Ovary (tissue), 9 donors: Measurements from ENCODE around the gene KCNK17. TPM values are rescaled to one million over a fixed set of nuclear protein-coding genes. Genes with fewer than 3 reads are reported as not detected.

ENCODE experiments used
- DNase-seq, 5 donors: peaks; one replicate each; pipeline ENCODE4 v3.0.0-alpha.2; 2019 to 2020
- H3K27ac ChIP-seq, 2 donors: fragments of 200-600 bp; one replicate each; pipeline versions ENCODE4 v1.5.1 to v1.8.0; 2019 to 2022
- H3K27me3 ChIP-seq: fragments of 200-600 bp; one replicate; pipeline ENCODE4 v1.8.0; 2022
- H3K36me3 ChIP-seq: fragments of 200-600 bp; sonication (generic); one replicate; pipeline ENCODE4 v1.5.1; 2019
- H3K4me1 ChIP-seq: one replicate; pipeline ENCODE4 v1.8.1; 2013; ENCODE audit warnings: mild to moderate bottlenecking, moderate library complexity; ENCODE audit not compliant: insufficient read depth
- H3K4me3 ChIP-seq: fragments of 200-600 bp; sonication (generic); one replicate; pipeline ENCODE4 v1.5.1; 2017
- H3K9me3 ChIP-seq, 2 donors: fragments of 200-600 bp in 1 of 2; sonication (generic) in 1 of 2; one replicate each; pipeline versions ENCODE4 v1.5.1 to v1.8.1; 2013 to 2019; ENCODE audit warnings: mild to moderate bottlenecking in 1 of 2, moderate library complexity in 1 of 2
- CTCF ChIP-seq, 3 donors: fragments of 450-650 bp in 2 of 3; fragments of 200-600 bp in 1 of 3; IDR thresholded peaks; one replicate each; pipeline versions ENCODE4 v1.5.1 to v1.8.0; 2016 to 2022; ENCODE audit warnings: antibody characterized with exemption in 3 of 3, mild to moderate bottlenecking in 1 of 3
- EP300 ChIP-seq: sonication (generic); formaldehyde crosslinking; IDR thresholded peaks from one replicate; pipeline ENCODE4 v1.6.1; 2017; ENCODE audit warnings: antibody characterized with exemption
- POLR2A ChIP-seq: fragments of 450-650 bp; IDR thresholded peaks from one replicate; pipeline ENCODE4 v1.6.1; 2017; ENCODE audit warnings: antibody characterized with exemption, mild to moderate bottlenecking, moderate library complexity
- WGBS, 3 donors: extraction: QIAGEN DNeasy Blood & Tissue Kit in 1 of 3; methylation state at CpG; one replicate each; pipeline versions ENCODE4 v1.1.5 to v1.1.7; 2013 to 2017; 5-methylcytosine and 5-hydroxymethylcytosine counted together
- intact Hi-C, 4 donors: fragments of 100-400 bp; cut with DNase I; formaldehyde crosslinking; loops; one replicate each; pipeline versions ENCODE4 v1.11.0 to v1.15.1; 2022 to 2023
- polyA plus RNA-seq, 2 donors: library from polyadenylated mRNA; stranded (reverse); fragments of 200-250 nt in 1 of 2; fragments of 350-450 nt in 1 of 2; fragmentation: Illumina TruSeq in 1 of 2; extraction: RNeasy Lipid Tissue Mini Kit (QIAGEN cat#74804) in 1 of 2; gene quantifications; one replicate each; pipeline ENCODE4 v1.2.3, GENCODE V29; 2013 to 2014
- total RNA-seq, 7 donors: library from RNA; depleted of rRNA in 2 of 7; stranded (reverse); fragments of >200 nt in 2 of 7; fragmentation: NEBNext Ultra II Directional in 3 of 7; extraction: Animal tissue kit (Norgen Biotek cat#: 25700) in 3 of 7; gene quantifications; one replicate each; pipeline versions ENCODE4 v1.1.0 to v1.2.4, GENCODE V29; 2016 to 2023
- donor health status: DM: no; HTN: no; CAD: no; lungs with moderate emphysema.
- donor health status: DM: no; HTN: no; CAD: no.
- donor health status: Bipolar disorder and iron deficiency.
- donor health status: DM: yes; HTN: yes; CAD: no.
- donor health status: DM: no; HTN: no; CAD: no.
- donor health status: DM: yes; HTN: yes; CAD: no.

The KCNK17 gene
- total and polyA plus RNA-seq, 9 donors: 0.08 to 1.0 (median 0.35) TPM; not detected in 5

GRCh38 chr6:39269961-39270360 lies 44.3 kb downstream of the KCNK17 start:
- intact Hi-C loops: no loop called here
- H3K4me3 ChIP-seq: no peak overlapping the region
- no peaks in the 10 kb centered on the region for H3K27me3 ChIP-seq
- no peaks in the 10 kb centered on the region for H3K4me1 ChIP-seq
- no peaks in the 10 kb centered on the region for H3K36me3 ChIP-seq
- H3K27ac ChIP-seq: no peak overlapping the region
- no peak for DNase-seq
- TF ChIP-seq POLR2A (no peak), EP300 (no peak)
- 79 to 89% (median 79%) methylated on average over 1 of the region's 1 CpG for WGBS, 3 donors
- no peaks in the 10 kb centered on the region for H3K9me3 ChIP-seq

DNA sequence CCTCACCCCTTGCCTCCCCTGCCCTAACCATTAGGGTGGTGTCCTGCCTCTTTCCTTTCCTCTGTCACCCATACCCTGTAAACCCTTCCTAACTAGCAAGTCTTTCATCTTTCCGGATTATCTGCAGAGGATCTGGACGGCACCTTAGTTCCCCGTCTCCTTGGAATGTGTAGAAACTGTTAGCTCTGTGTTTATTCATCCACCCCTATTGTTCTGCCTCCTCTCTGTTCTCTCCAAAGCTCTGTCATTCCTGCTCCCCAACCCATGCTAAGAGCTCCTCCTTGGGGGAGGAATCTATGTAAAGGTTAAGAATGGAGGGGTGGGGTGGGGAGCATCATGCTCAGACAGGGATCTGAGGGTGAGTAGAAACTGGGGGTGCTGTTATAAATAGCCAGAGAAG lies 45.5 kb downstream of the KCNK17 start:
- intact Hi-C loops: no loop called here
- Histone ChIP-seq H3K27ac (no peak overlapping the region), H3K9me3 (no peaks in the 10 kb centered on the region), H3K36me3 (no peaks in the 10 kb centered on the region), H3K4me3 (no peak overlapping the region), H3K4me1 (no peaks in the 10 kb centered on the region), H3K27me3 (no peaks in the 10 kb centered on the region)
- TF ChIP-seq EP300 (no peak), CTCF (IDR thresholded peaks at IDR 0.05) (no peak)
- 64 to 80% (median 68%) methylated on average over 3 of the region's 3 CpGs for WGBS, 3 donors
- DNase-seq: no peak

DNA sequence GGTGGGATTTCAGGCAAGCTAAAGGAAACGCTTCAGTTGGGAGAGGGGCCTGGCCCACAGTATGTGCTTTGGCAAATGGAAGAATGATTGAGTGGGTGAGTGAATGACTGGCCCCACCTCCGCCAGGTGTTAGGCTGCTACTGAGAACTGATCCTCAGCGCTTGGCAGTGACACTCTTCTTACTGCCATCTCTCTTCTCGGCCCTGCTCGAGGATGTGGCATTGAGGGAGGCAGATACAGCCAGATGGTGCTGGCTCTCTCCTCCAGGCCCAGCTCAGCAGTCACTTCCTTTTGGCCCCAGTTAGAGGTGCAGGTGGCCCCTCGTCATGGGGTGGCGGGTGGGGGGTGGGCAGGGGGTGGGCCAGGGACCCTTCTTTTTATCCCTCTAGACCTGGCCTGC lies 46.0 kb downstream of the KCNK17 start:
- H3K27me3 ChIP-seq: no peaks in the 10 kb centered on the region
- 74 to 88% (median 82%) methylated on average over 7 of the region's 7 CpGs for WGBS, 3 donors
- no peaks in the 10 kb centered on the region for H3K4me1 ChIP-seq
- H3K27ac ChIP-seq: no peak overlapping the region
- no peaks in the 10 kb centered on the region for H3K36me3 ChIP-seq
- intact Hi-C loops: no loop called here
- no peak for DNase-seq
- TF ChIP-seq CTCF (IDR thresholded peaks at IDR 0.05) (no peak), EP300 (no peak), POLR2A (no peak)
- no peaks in the 10 kb centered on the region for H3K9me3 ChIP-seq
- H3K4me3 ChIP-seq: no peak overlapping the region

GRCh38 chr6:39266782-39267355 lies 47.4 kb downstream of the KCNK17 start:
- H3K36me3 ChIP-seq: no peaks in the 10 kb centered on the region
- no peak overlapping the region for H3K27ac ChIP-seq
- H3K4me1 ChIP-seq: no peaks in the 10 kb centered on the region
- no peaks in the 10 kb centered on the region for H3K27me3 ChIP-seq
- WGBS, 3 donors: 79 to 87% (median 81%) methylated on average over 5 of the region's 5 CpGs
- TF ChIP-seq POLR2A: no peak
- TF ChIP-seq CTCF (IDR thresholded peaks at IDR 0.05): no peak
- TF ChIP-seq EP300: no peak
- intact Hi-C loops: no loop called here
- no peak overlapping the region for H3K4me3 ChIP-seq
- DNase-seq: no peak
- H3K9me3 ChIP-seq: no peaks in the 10 kb centered on the region

DNA sequence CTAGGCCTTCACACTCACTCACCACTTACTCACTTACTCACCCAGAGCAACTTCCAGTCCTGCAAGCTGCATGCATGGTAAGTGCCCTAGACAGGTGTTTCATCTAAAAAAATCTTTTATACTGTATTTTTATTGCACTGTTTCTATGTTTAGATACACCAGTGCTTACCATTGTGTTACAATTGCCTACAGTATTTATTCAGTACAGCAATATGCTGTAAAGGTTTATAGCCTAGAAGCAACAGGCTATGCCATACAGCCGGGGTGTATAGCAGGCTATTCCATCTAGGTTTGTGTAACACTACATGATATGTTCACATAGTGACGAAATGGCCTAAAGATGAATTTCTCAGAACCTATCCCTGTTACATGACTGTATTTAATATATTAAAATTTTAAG lies 47.8 kb downstream of the KCNK17 start:
- TF ChIP-seq POLR2A: no peak
- no peak for TF ChIP-seq CTCF (IDR thresholded peaks at IDR 0.05)
- TF ChIP-seq EP300: no peak
- Histone ChIP-seq H3K27ac (no peak overlapping the region), H3K4me3 (no peak overlapping the region), H3K9me3 (no peaks in the 10 kb centered on the region), H3K36me3 (no peaks in the 10 kb centered on the region), H3K4me1 (no peaks in the 10 kb centered on the region), H3K27me3 (no peaks in the 10 kb centered on the region)
- WGBS, 3 donors: 87 to 92% (median 91%) methylated on average over 2 of the region's 2 CpGs
- DNase-seq: no peak
- intact Hi-C loops: no loop called here
